GM23248 (cell line): ENCODE data around the gene DGKQ. TPM values are rescaled to one million over a fixed set of nuclear protein-coding genes. Genes with fewer than 3 reads are reported as not detected.

Source experiments
- DNase-seq: peaks from one replicate; pipeline ENCODE4 v3.0.0-alpha.2; 2015
- H2AFZ ChIP-seq: fragments of 200-600 bp; sonication (generic); 2 replicates; pipeline ENCODE4 v1.6.1; 2016; ENCODE audit warnings: antibody characterized with exemption
- H3F3A ChIP-seq: fragments of 200-600 bp; sonication (generic); 2 replicates; pipeline ENCODE4 v1.6.1; 2016; ENCODE audit warnings: mild to moderate bottlenecking, antibody characterized with exemption, mixed run types; ENCODE audit not compliant: insufficient read depth
- H3K27ac ChIP-seq: fragments of 200-600 bp; sonication (generic); 2 replicates; pipeline ENCODE4 v1.5.1; 2016; ENCODE audit warnings: mild to moderate bottlenecking
- H3K27me3 ChIP-seq: fragments of 200-600 bp; sonication (generic); replicated peaks from 2 replicates; pipeline ENCODE4 v1.6.1; 2016; ENCODE audit warnings: mild to moderate bottlenecking; ENCODE audit not compliant: insufficient read depth
- H3K36me3 ChIP-seq: fragments of 200-600 bp; sonication (generic); 2 replicates; pipeline ENCODE4 v1.6.1; 2016; ENCODE audit warnings: low read depth, mild to moderate bottlenecking
- H3K4me1 ChIP-seq: fragments of 200-600 bp; sonication (generic); 2 replicates; pipeline ENCODE4 v1.6.1; 2016; ENCODE audit warnings: mild to moderate bottlenecking; ENCODE audit not compliant: insufficient read depth
- H3K4me2 ChIP-seq: fragments of 200-600 bp; sonication (generic); one replicate; pipeline ENCODE4 v1.6.1; 2016; ENCODE audit warnings: mild to moderate bottlenecking; ENCODE audit not compliant: unreplicated experiment
- H3K4me3 ChIP-seq: fragments of 200-600 bp; sonication (generic); 2 replicates; pipeline ENCODE4 v1.5.1; 2016; ENCODE audit warnings: mild to moderate bottlenecking
- H3K79me2 ChIP-seq: fragments of 200-600 bp; sonication (generic); 2 replicates; pipeline ENCODE4 v1.6.1; 2016; ENCODE audit warnings: mild to moderate bottlenecking; ENCODE audit not compliant: insufficient read depth
- H3K9ac ChIP-seq: fragments of 200-600 bp; sonication (generic); 2 replicates; pipeline ENCODE4 v1.6.1; 2016; ENCODE audit warnings: mild to moderate bottlenecking
- H3K9me2 ChIP-seq: fragments of 200-600 bp; sonication (generic); 2 replicates; pipeline ENCODE4 v1.6.1; 2016; ENCODE audit warnings: mixed run types, mild to moderate bottlenecking, moderate library complexity; ENCODE audit not compliant: insufficient read depth
- H3K9me3 ChIP-seq: fragments of 200-600 bp; sonication (generic); one replicate; pipeline ENCODE4 v1.6.1; 2017; ENCODE audit warnings: low read depth
- H4K20me1 ChIP-seq: fragments of 200-600 bp; sonication (generic); 2 replicates; pipeline ENCODE4 v1.6.0; 2016; ENCODE audit not compliant: insufficient read depth
- EZH2 ChIP-seq: fragments of 200-600 bp; sonication (generic); IDR thresholded peaks from 2 replicates; pipeline ENCODE4 v1.6.1; 2018; ENCODE audit warnings: antibody characterized with exemption, mild to moderate bottlenecking; ENCODE audit not compliant: insufficient read depth, poor library complexity, severe bottlenecking
- EZH2phosphoT487 ChIP-seq: fragments of 200-600 bp; sonication (generic); IDR thresholded peaks from 2 replicates; pipeline ENCODE4 v1.6.1; 2018; ENCODE audit warnings: antibody characterized with exemption, moderate library complexity, mild to moderate bottlenecking, low read depth; ENCODE audit not compliant: insufficient read depth
- WGBS, 2 experiments: methylation state at CpG; one replicate each; pipeline ENCODE4 v1.1.6; 2015 to 2017; ENCODE audit warnings: low lambda C conversion rate in 2 of 2, low coverage in 1 of 2; ENCODE audit errors: missing lambda C conversion rate in 2 of 2; 5-methylcytosine and 5-hydroxymethylcytosine counted together
- in situ Hi-C: fragments of 300-500 bp; cut with MboI; formaldehyde crosslinking; loops from 2 replicates; pipeline ENCODE4 v1.15.0; 2020
- polyA plus RNA-seq: library from polyadenylated mRNA; unstranded; fragments of >200 nt; fragmentation: Nextera tagmentation; extraction: Ambion mirVana; gene quantifications from 2 replicates; pipeline ENCODE4 v1.2.1, GENCODE V29; 2016
- total RNA-seq: library from RNA; depleted of rRNA; stranded (reverse); fragments of >200 nt; shearing (Covaris generic); gene quantifications from 2 replicates; pipeline ENCODE4 v1.2.3, GENCODE V29; 2014

DGKQ gene
- total and polyA plus RNA-seq, 2 experiments from 2014 or later: 1.9 to 18.2 TPM

GRCh38 chr4:986879-987623, 13.7 kb upstream of the DGKQ start, which contains the start of gene IDUA:
TSS of gene IDUA (plus strand) at chr4:987044. CDS start at chr4:987085, 41 bp downstream.
- TF ChIP-seq EZH2phosphoT487: no peak
- no peak for TF ChIP-seq EZH2
- no peaks in the 10 kb centered on the region for H3K9me2 ChIP-seq
- peak within 1 kb of the TSS; percentile 81 for H3K4me2 ChIP-seq
- no peaks in the 10 kb centered on the region for H4K20me1 ChIP-seq
- H3K36me3 ChIP-seq: no peaks in the 10 kb centered on the region
- peak within 1 kb of the TSS; percentile 42 for H3K27ac ChIP-seq
- no peaks in the 10 kb centered on the region for H3K27me3 ChIP-seq
- peak; percentile 90 for DNase-seq
- H3K9me3 ChIP-seq: no peaks in the 10 kb centered on the region
- no peaks in the 10 kb centered on the region for H3K79me2 ChIP-seq
- H3K9ac ChIP-seq: peak within 1 kb of the TSS; percentile 78
- 0 out of 2 replicates have a peak, but pooled peaks cover 10% of the 10 kb centered on the region for H3F3A ChIP-seq
- in situ Hi-C loops: no loop called here
- H3K4me1 ChIP-seq: peaks cover 17% of the 10 kb centered on the region
- 0 to 2% methylated on average over 52 to 55 of the region's 69 CpGs for WGBS, 2 experiments
- peak within 1 kb of the TSS; percentile 86 for H2AFZ ChIP-seq
- H3K4me3 ChIP-seq: peak within 1 kb of the TSS; percentile 79

GRCh38 chr4:986428-986878, 13.1 kb upstream of the DGKQ start:
- H3K79me2 ChIP-seq: no peaks in the 10 kb centered on the region
- no peak for DNase-seq
- no peaks in the 10 kb centered on the region for H3K9me3 ChIP-seq
- H3K27me3 ChIP-seq: no peaks in the 10 kb centered on the region
- peaks cover 17% of the 10 kb centered on the region for H3K4me1 ChIP-seq
- in situ Hi-C loops: no loop called here
- peak overlapping the region; percentile 81 for H3K4me2 ChIP-seq
- H3K9ac ChIP-seq: peak overlapping the region; percentile 78
- H3F3A ChIP-seq: 0 out of 2 replicates have a peak, but pooled peaks cover 10% of the 10 kb centered on the region
- no peaks in the 10 kb centered on the region for H4K20me1 ChIP-seq
- no peaks in the 10 kb centered on the region for H3K9me2 ChIP-seq
- TF ChIP-seq EZH2phosphoT487 (no peak), EZH2 (no peak)
- peak overlapping the region; percentile 79 for H3K4me3 ChIP-seq
- no peaks in the 10 kb centered on the region for H3K36me3 ChIP-seq
- peak overlapping the region; percentile 86 for H2AFZ ChIP-seq
- 1 to 2% methylated on average over 13 to 14 of the region's 14 CpGs for WGBS, 2 experiments
- H3K27ac ChIP-seq: peak overlapping the region; percentile 42; the same call in 1 of the 2 replicates

- in situ Hi-C loops: no loop called here
- Histone ChIP-seq H3K4me3 (peak overlapping the region; percentile 67), H3K36me3 (no peaks in the 10 kb centered on the region), H3K9me3 (no peaks in the 10 kb centered on the region), H3K4me1 (peaks cover 17% of the 10 kb centered on the region), H3K27me3 (no peaks in the 10 kb centered on the region), H3K4me2 (peak overlapping the region; percentile 81), H2AFZ (peak overlapping the region; percentile 95), H3K9me2 (no peaks in the 10 kb centered on the region), H3K79me2 (no peaks in the 10 kb centered on the region), H4K20me1 (no peaks in the 10 kb centered on the region), H3F3A (0 out of 2 replicates have a peak, but pooled peaks cover 10% of the 10 kb centered on the region), H3K27ac (no peak overlapping the region), H3K9ac (peak overlapping the region; percentile 59)
- 23 to 24% methylated on average over 23 of the region's 23 CpGs for WGBS, 2 experiments
- peak; percentile 77 for DNase-seq
- no peak for TF ChIP-seq EZH2
- no peak for TF ChIP-seq EZH2phosphoT487
These were observed 11.9 kb upstream of the DGKQ start for GRCh38 chr4:985123-985830.

GRCh38 chr4:984336-985054, 11.1 kb upstream of the DGKQ start:
- in situ Hi-C loops: no loop called here
- no peak for DNase-seq
- peak overlapping the region; percentile 81 for H3K4me2 ChIP-seq
- WGBS, 2 experiments: 66% methylated on average over 15 of the region's 15 CpGs
- H3K9ac ChIP-seq: peak overlapping the region; percentile 59
- no peak overlapping the region for H3K27ac ChIP-seq
- no peaks in the 10 kb centered on the region for H3K36me3 ChIP-seq
- 0 out of 2 replicates have a peak, but pooled peaks cover 10% of the 10 kb centered on the region for H3F3A ChIP-seq
- H3K4me3 ChIP-seq: peak overlapping the region; percentile 67
- H2AFZ ChIP-seq: peak overlapping the region; percentile 95
- H3K9me3 ChIP-seq: no peaks in the 10 kb centered on the region
- no peaks in the 10 kb centered on the region for H4K20me1 ChIP-seq
- H3K27me3 ChIP-seq: no peaks in the 10 kb centered on the region
- no peak for TF ChIP-seq EZH2
- TF ChIP-seq EZH2phosphoT487: no peak
- H3K4me1 ChIP-seq: peaks cover 18% of the 10 kb centered on the region
- no peaks in the 10 kb centered on the region for H3K79me2 ChIP-seq
- no peaks in the 10 kb centered on the region for H3K9me2 ChIP-seq
